ENCODE results near the gene DENND5B. TPM values are rescaled to one million over a fixed set of nuclear protein-coding genes. Genes with fewer than 3 reads are reported as not detected.

Gene DENND5B
- total RNA-seq, 1 experiment from 2014 or later, result 13.8 TPM

DNA sequence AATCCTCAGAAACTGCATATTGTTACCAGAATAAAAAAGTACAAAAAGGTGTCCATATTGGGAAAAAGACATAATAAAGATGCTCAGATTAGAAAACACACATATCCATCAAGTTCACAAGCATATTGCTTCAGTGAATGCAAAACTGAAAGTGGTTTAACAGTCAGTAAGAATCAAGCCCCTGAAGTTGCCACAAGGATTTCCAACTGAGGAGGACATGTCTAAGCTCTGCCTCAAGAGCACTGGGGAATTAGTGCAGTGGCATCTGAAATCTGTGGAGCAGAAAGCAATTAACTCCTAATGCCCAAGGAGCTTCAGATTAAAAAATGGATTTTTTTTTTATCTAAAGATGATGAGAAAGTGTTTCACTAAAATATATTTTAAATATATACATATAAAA is 113.2 kb downstream of the DENND5B start:
- TF ChIP-seq TCF7 (CRISPR knock-in tag; IDR thresholded peaks at IDR 0.05; ENCODE audit: low read depth), result no peak
- TF ChIP-seq, protein P1, sequence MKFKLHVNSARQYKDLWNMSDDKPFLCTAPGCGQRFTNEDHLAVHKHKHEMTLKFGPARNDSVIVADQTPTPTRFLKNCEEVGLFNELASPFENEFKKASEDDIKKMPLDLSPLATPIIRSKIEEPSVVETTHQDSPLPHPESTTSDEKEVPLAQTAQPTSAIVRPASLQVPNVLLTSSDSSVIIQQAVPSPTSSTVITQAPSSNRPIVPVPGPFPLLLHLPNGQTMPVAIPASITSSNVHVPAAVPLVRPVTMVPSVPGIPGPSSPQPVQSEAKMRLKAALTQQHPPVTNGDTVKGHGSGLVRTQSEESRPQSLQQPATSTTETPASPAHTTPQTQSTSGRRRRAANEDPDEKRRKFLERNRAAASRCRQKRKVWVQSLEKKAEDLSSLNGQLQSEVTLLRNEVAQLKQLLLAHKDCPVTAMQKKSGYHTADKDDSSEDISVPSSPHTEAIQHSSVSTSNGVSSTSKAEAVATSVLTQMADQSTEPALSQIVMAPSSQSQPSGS (CRISPR knock-in tag; IDR thresholded peaks at IDR 0.05; ENCODE audit: borderline replicate concordance, low read depth), result no peak
- TF ChIP-seq, protein P2, sequence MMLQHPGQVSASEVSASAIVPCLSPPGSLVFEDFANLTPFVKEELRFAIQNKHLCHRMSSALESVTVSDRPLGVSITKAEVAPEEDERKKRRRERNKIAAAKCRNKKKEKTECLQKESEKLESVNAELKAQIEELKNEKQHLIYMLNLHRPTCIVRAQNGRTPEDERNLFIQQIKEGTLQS (CRISPR knock-in tag; conservative IDR thresholded peaks at IDR 0.05), result no peak
- no peak for TF ChIP-seq NFATC4 (CRISPR knock-in tag; IDR thresholded peaks at IDR 0.05)
- TF ChIP-seq, protein P3, sequence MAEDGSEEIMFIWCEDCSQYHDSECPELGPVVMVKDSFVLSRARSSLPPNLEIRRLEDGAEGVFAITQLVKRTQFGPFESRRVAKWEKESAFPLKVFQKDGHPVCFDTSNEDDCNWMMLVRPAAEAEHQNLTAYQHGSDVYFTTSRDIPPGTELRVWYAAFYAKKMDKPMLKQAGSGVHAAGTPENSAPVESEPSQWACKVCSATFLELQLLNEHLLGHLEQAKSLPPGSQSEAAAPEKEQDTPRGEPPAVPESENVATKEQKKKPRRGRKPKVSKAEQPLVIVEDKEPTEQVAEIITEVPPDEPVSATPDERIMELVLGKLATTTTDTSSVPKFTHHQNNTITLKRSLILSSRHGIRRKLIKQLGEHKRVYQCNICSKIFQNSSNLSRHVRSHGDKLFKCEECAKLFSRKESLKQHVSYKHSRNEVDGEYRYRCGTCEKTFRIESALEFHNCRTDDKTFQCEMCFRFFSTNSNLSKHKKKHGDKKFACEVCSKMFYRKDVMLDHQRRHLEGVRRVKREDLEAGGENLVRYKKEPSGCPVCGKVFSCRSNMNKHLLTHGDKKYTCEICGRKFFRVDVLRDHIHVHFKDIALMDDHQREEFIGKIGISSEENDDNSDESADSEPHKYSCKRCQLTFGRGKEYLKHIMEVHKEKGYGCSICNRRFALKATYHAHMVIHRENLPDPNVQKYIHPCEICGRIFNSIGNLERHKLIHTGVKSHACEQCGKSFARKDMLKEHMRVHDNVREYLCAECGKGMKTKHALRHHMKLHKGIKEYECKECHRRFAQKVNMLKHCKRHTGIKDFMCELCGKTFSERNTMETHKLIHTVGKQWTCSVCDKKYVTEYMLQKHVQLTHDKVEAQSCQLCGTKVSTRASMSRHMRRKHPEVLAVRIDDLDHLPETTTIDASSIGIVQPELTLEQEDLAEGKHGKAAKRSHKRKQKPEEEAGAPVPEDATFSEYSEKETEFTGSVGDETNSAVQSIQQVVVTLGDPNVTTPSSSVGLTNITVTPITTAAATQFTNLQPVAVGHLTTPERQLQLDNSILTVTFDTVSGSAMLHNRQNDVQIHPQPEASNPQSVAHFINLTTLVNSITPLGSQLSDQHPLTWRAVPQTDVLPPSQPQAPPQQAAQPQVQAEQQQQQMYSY (CRISPR knock-in tag; IDR thresholded peaks at IDR 0.05), result no peak
- TF ChIP-seq, protein P4, sequence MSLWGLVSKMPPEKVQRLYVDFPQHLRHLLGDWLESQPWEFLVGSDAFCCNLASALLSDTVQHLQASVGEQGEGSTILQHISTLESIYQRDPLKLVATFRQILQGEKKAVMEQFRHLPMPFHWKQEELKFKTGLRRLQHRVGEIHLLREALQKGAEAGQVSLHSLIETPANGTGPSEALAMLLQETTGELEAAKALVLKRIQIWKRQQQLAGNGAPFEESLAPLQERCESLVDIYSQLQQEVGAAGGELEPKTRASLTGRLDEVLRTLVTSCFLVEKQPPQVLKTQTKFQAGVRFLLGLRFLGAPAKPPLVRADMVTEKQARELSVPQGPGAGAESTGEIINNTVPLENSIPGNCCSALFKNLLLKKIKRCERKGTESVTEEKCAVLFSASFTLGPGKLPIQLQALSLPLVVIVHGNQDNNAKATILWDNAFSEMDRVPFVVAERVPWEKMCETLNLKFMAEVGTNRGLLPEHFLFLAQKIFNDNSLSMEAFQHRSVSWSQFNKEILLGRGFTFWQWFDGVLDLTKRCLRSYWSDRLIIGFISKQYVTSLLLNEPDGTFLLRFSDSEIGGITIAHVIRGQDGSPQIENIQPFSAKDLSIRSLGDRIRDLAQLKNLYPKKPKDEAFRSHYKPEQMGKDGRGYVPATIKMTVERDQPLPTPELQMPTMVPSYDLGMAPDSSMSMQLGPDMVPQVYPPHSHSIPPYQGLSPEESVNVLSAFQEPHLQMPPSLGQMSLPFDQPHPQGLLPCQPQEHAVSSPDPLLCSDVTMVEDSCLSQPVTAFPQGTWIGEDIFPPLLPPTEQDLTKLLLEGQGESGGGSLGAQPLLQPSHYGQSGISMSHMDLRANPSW (CRISPR knock-in tag; conservative IDR thresholded peaks at IDR 0.05; ENCODE audit: low read depth), result no peak
- TF ChIP-seq, protein P5, sequence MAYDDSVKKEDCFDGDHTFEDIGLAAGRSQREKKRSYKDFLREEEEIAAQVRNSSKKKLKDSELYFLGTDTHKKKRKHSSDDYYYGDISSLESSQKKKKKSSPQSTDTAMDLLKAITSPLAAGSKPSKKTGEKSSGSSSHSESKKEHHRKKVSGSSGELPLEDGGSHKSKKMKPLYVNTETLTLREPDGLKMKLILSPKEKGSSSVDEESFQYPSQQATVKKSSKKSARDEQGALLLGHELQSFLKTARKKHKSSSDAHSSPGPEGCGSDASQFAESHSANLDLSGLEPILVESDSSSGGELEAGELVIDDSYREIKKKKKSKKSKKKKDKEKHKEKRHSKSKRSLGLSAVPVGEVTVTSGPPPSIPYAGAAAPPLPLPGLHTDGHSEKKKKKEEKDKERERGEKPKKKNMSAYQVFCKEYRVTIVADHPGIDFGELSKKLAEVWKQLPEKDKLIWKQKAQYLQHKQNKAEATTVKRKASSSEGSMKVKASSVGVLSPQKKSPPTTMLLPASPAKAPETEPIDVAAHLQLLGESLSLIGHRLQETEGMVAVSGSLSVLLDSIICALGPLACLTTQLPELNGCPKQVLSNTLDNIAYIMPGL (CRISPR knock-in tag; IDR thresholded peaks at IDR 0.05), result no peak
- TF ChIP-seq, protein P6, sequence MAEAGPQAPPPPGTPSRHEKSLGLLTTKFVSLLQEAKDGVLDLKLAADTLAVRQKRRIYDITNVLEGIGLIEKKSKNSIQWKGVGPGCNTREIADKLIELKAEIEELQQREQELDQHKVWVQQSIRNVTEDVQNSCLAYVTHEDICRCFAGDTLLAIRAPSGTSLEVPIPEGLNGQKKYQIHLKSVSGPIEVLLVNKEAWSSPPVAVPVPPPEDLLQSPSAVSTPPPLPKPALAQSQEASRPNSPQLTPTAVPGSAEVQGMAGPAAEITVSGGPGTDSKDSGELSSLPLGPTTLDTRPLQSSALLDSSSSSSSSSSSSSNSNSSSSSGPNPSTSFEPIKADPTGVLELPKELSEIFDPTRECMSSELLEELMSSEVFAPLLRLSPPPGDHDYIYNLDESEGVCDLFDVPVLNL (CRISPR knock-in tag; IDR thresholded peaks at IDR 0.05; ENCODE audit: borderline replicate concordance, low read depth), result no peak
- no peak for TF ChIP-seq CREB1 (CRISPR knock-in tag; IDR thresholded peaks at IDR 0.05)
- TF ChIP-seq CBFB (CRISPR knock-in tag; IDR thresholded peaks at IDR 0.05; ENCODE audit: low read depth), result no peak
- no peak for TF ChIP-seq OVOL2 (CRISPR knock-in tag; IDR thresholded peaks at IDR 0.05; ENCODE audit: borderline replicate concordance)
- TF ChIP-seq SMAD3 (CRISPR knock-in tag; IDR thresholded peaks at IDR 0.05; ENCODE audit: borderline replicate concordance), result no peak
- TF ChIP-seq FOXP1 (CRISPR knock-in tag; IDR thresholded peaks at IDR 0.05; ENCODE audit: borderline replicate concordance), result no peak
- TF ChIP-seq, protein P7, sequence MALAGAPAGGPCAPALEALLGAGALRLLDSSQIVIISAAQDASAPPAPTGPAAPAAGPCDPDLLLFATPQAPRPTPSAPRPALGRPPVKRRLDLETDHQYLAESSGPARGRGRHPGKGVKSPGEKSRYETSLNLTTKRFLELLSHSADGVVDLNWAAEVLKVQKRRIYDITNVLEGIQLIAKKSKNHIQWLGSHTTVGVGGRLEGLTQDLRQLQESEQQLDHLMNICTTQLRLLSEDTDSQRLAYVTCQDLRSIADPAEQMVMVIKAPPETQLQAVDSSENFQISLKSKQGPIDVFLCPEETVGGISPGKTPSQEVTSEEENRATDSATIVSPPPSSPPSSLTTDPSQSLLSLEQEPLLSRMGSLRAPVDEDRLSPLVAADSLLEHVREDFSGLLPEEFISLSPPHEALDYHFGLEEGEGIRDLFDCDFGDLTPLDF (CRISPR knock-in tag; IDR thresholded peaks at IDR 0.05), result no peak
- TF ChIP-seq, protein P8, sequence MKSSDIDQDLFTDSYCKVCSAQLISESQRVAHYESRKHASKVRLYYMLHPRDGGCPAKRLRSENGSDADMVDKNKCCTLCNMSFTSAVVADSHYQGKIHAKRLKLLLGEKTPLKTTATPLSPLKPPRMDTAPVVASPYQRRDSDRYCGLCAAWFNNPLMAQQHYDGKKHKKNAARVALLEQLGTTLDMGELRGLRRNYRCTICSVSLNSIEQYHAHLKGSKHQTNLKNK (CRISPR knock-in tag; IDR thresholded peaks at IDR 0.05), result no peak
- TF ChIP-seq, protein P9, sequence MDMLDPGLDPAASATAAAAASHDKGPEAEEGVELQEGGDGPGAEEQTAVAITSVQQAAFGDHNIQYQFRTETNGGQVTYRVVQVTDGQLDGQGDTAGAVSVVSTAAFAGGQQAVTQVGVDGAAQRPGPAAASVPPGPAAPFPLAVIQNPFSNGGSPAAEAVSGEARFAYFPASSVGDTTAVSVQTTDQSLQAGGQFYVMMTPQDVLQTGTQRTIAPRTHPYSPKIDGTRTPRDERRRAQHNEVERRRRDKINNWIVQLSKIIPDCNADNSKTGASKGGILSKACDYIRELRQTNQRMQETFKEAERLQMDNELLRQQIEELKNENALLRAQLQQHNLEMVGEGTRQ (CRISPR knock-in tag; IDR thresholded peaks at IDR 0.05), result no peak
- TF ChIP-seq, protein P10, sequence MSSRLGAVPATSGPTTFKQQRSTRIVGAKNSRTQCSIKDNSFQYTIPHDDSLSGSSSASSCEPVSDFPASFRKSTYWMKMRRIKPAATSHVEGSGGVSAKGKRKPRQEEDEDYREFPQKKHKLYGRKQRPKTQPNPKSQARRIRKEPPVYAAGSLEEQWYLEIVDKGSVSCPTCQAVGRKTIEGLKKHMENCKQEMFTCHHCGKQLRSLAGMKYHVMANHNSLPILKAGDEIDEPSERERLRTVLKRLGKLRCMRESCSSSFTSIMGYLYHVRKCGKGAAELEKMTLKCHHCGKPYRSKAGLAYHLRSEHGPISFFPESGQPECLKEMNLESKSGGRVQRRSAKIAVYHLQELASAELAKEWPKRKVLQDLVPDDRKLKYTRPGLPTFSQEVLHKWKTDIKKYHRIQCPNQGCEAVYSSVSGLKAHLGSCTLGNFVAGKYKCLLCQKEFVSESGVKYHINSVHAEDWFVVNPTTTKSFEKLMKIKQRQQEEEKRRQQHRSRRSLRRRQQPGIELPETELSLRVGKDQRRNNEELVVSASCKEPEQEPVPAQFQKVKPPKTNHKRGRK (CRISPR knock-in tag; IDR thresholded peaks at IDR 0.05; ENCODE audit: borderline replicate concordance), result no peak
- TF ChIP-seq TEAD1 (CRISPR knock-in tag; IDR thresholded peaks at IDR 0.05), result no peak
- no peak overlapping the region for H3K4me3 Mint-ChIP-seq
- H3K27ac Mint-ChIP-seq, result no peak overlapping the region
- H3K9me3 Mint-ChIP-seq, result no peaks in the 10 kb centered on the region
- DNase-seq (ENCODE audit: low spot score) (no peak), ATAC-seq (no peak)
- CTCF ChIA-PET, result no interaction called here
- H3K36me3 Mint-ChIP-seq, result no peaks in the 10 kb centered on the region
- no peaks in the 10 kb centered on the region for H3K27me3 Mint-ChIP-seq (ENCODE audit: low read depth)
- peaks cover 14% of the 10 kb centered on the region for H3K4me1 Mint-ChIP-seq
- POLR2A ChIA-PET, result no interaction called here
